KBM-7 (cell line): Measurements from ENCODE around the gene ABCA10.
"Not testable (repeated sequence)": the region's sequence is repeated elsewhere in the genome, so short reads cannot be mapped to it uniquely, and the experiment has no call there.

Source experiments
- DNase-seq: peaks from one replicate; pipeline ENCODE4 v3.0.0-alpha.2; 2015
- in situ Hi-C: fragments of 300-500 bp; cut with MboI; formaldehyde crosslinking; loops from 2 replicates; pipeline ENCODE4 v1.14.3; 2020; ENCODE audit warnings: low sequenced_read_pairs, low pct_unique_long_range_greater_than_20kb, mixed read lengths

The ABCA10 gene, protein sequence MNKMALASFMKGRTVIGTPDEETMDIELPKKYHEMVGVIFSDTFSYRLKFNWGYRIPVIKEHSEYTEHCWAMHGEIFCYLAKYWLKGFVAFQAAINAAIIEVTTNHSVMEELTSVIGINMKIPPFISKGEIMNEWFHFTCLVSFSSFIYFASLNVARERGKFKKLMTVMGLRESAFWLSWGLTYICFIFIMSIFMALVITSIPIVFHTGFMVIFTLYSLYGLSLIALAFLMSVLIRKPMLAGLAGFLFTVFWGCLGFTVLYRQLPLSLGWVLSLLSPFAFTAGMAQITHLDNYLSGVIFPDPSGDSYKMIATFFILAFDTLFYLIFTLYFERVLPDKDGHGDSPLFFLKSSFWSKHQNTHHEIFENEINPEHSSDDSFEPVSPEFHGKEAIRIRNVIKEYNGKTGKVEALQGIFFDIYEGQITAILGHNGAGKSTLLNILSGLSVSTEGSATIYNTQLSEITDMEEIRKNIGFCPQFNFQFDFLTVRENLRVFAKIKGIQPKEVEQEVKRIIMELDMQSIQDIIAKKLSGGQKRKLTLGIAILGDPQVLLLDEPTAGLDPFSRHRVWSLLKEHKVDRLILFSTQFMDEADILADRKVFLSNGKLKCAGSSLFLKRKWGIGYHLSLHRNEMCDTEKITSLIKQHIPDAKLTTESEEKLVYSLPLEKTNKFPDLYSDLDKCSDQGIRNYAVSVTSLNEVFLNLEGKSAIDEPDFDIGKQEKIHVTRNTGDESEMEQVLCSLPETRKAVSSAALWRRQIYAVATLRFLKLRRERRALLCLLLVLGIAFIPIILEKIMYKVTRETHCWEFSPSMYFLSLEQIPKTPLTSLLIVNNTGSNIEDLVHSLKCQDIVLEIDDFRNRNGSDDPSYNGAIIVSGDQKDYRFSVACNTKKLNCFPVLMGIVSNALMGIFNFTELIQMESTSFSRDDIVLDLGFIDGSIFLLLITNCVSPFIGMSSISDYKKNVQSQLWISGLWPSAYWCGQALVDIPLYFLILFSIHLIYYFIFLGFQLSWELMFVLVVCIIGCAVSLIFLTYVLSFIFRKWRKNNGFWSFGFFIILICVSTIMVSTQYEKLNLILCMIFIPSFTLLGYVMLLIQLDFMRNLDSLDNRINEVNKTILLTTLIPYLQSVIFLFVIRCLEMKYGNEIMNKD (N-terminal part only)

DNA sequence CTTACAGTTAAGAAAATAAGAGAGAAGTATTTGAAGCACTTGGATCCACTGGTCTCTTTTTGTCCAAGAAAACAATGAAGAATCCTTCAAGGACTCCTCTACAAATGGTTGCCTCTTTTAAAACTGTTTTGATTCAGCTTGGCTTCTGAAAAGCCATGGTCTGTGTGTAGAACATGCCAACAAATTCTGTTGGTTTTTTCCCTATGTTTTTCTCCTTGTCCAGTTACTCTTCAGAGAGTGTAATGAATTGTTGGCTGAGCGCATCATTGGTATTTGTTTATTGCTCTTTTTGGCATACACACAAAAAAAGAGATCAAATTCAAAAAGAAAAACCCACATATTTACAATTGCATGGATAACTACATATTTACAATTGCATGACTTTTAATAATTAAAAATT is at the start of gene ABCA10:
Gene ABCA10 (minus strand): TSS at position 249 of the 400 bp plus-strand sequence. CDS start 3,466 bp downstream, outside the sequence.
- in situ Hi-C loops, result loop anchor here (25.0 kb wide), 1 partner anchor 166 kb away; the partner anchor contains the start of gene ABCA9
- no peak for DNase-seq

- DNase-seq, in situ Hi-C loops: not testable (repeated sequence)
Observed at GRCh38 chr17:69276279-69276678, 47.7 kb upstream of the ABCA10 start.

- no peak for DNase-seq
- in situ Hi-C loops, result no loop called here
Observed at GRCh38 chr17:69275751-69276150, 47.1 kb upstream of the ABCA10 start.

- no peak for DNase-seq
- in situ Hi-C loops, result no loop called here
Observed at GRCh38 chr17:69271023-69271422, 42.4 kb upstream of the ABCA10 start.

DNA sequence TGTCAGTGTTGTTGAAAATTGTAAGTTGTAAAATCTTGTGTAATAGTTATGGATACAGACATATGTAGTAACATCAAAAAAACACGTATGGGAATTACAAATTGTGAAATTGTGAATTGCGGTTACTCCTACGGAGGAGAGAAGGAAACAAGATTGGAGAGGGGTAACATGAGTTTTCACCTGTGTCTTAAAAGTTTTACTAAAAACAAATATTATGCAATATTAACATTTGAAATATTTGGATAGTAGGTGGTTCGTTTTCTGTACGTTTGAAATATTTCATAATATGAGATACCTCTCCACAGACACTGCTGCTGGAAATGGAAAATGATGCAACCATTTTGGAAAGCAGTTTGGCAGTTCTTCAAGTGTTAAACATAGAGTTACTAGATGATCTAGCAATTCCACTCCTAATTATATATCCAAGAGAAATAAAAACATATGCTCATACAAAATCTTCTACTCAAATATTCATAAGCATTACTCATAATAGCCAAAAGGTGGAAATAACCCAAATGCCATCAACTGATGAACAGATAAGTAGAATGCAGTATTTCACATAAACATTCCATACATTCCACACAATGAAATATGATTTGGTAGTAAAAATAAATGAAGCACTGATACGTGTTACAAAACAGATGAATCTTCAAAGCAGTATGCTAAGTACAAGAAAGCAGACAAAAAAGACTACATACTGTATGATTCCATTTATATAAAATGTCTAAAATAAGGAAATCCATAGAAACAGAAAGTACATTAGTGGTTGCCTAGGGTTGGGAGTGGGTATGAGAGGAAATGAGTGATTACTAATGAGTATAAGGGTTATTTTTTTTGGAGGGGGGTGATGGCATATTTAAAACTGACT is 40.7 kb upstream of the ABCA10 start:
- in situ Hi-C loops, result no loop called here
- no peak for DNase-seq

GRCh38 chr17:69268543-69269014 is 40.0 kb upstream of the ABCA10 start:
- no peak for DNase-seq

GRCh38 chr17:69267219-69267618 is 38.6 kb upstream of the ABCA10 start:
- in situ Hi-C loops, result no loop called here

More at GRCh38 chr17:69268543-69269014, 40.0 kb upstream of the ABCA10 start:
- in situ Hi-C loops, result no loop called here

DNA sequence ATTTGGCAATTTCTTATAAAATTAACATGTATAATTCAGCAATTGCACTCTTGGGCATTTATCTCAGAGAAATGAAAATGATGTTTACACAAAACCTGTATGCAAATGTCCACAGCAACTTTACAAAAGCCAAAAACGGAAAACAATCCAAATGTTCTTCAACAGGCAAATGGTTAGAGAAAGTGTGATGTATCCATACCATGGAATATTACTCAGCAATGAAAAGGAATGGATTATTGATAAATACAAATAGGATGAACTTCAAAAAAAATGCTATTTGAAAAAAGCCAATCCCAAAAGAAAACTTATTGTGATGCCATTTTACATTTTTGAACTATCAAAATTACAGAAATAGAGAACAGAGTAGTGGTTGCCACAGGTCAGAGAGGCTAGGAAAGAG is 37.2 kb upstream of the ABCA10 start:
- DNase-seq, result no peak
- in situ Hi-C loops, result no loop called here

More at GRCh38 chr17:69267219-69267618, 38.6 kb upstream of the ABCA10 start:
- DNase-seq, result no peak

DNA sequence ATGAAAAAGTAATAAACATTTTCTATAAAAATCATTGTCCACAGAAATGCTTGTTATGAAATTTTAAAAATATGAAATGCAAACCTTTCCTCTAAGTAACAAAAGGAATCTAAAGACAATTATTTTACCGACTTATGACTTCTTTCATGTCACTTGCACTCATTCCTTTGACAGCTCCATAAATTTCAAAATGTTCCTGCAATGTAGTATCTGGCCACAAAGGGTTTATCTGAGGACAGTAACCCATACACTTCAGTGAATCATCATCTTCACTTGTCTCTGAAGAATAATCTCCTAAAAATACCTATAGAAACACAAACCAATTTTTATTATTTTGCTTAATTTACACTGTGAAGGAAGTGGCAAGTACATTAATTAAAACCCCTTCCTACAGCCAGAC is 25.6 kb upstream of the ABCA10 start:
- in situ Hi-C loops, result no loop called here
- DNase-seq, result no peak

DNA sequence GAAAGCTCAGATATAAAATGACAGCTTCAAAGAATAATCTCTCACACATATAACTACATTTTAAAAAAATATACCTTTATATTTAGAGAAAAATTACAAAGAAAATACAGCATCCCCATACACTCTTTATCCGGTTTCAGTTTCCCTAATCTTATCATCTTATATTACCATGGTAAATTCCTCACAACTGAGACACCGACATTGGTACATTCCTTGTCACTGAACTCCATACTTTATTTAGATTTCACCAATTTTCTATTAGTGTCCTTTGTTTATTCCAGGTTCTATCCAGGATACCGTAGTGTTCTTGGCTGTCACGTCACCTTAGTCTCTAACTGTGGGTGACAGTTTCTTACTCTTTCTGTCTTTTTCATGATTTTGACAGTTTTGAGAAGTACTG is 22.0 kb upstream of the ABCA10 start:
- in situ Hi-C loops, result no loop called here
- DNase-seq, result no peak

DNA sequence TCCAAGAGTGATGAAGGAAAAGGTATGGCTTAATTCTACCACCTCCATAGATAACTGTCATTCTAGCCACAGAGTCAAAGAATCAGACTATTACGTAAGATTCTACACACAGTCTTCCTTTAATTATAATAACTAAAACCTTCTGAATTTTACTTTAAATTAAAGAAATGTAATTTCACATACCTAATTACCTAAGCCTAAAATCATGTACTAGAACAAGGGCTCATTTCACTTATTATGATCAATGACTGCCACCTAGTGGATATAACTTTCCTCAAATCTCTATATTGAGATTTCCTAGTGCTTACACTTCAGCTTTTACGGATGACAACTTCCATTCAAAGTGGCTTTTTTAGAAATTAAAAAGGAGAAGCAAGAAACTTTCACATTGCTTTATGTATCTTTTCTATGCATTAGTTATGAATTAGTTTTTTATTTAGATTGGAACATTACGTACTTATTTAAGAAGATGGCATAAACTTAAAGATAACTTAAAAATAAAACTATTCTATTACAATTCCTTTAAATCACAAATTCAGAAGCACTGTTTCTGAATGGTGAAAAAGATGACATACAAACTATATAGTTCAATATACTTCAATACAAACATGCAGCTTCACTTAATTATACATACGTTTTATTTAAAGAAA is 18.2 kb upstream of the ABCA10 start:
- in situ Hi-C loops, result loop anchor here (25.0 kb wide), 1 partner anchor 185 kb away; the partner anchor contains the start of gene ABCA9
- DNase-seq, result peak; percentile 72

- in situ Hi-C loops, result loop anchor here (25.0 kb wide), 1 partner anchor 184 kb away; the partner anchor contains the start of gene ABCA9
- no peak for DNase-seq
Observed at GRCh38 chr17:69246202-69246601, 17.6 kb upstream of the ABCA10 start.

- in situ Hi-C loops, result loop anchor here (25.0 kb wide), 1 partner anchor 183 kb away; the partner anchor contains the start of gene ABCA9
- no peak for DNase-seq
Observed at GRCh38 chr17:69245617-69246016, 17.0 kb upstream of the ABCA10 start.

- in situ Hi-C loops, result loop anchor here (10.0 to 25.0 kb wide), 2 partner anchors 178 to 465 kb away; partner anchors contain the start of gene ABCA9
- DNase-seq, result no peak
Observed at GRCh38 chr17:69239611-69240600, 11.3 kb upstream of the ABCA10 start.

- in situ Hi-C loops, result loop anchor here (10.0 to 25.0 kb wide), 2 partner anchors 175 to 462 kb away; partner anchors contain the start of gene ABCA9
- no peak for DNase-seq
Observed at GRCh38 chr17:69236946-69237345, 8.3 kb upstream of the ABCA10 start.

DNA sequence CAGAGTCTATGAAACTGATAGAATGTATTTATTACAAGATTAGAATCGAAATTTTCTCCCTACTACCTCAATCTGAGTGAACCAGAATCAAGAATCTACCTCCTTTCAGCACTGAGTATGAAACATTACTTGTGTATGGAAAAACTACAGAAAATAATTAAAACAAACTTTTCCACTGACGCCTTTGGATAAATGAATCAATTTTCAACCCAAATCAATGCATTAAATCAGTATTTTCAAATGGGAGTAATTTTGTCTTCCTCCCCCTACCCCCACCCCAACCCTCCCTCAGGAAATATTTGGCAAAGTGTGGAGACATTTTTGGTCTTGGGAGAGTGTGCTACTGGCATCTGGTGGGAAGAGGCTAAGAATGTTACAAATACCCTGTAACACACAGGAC is 7.8 kb upstream of the ABCA10 start:
- DNase-seq, result no peak
- in situ Hi-C loops, result loop anchor here (10.0 to 25.0 kb wide), 2 partner anchors 174 to 462 kb away; partner anchors contain the start of gene ABCA9
